HCT116 (cell line): ENCODE measurements around the gene FOXS1. TPM values are rescaled to one million over a fixed set of nuclear protein-coding genes. Genes with fewer than 3 reads are reported as not detected.

Experiments used
- ATAC-seq: fragments of 200-7000 bp; cut with Tn5 transposase; 2 replicates; pipeline ENCODE4 v1.9.1; 2020; ENCODE audit warnings: mild to moderate bottlenecking, moderate library complexity
- BruUV-seq: library from RNA; stranded (reverse); fragments of 400-500 nt; replicated peaks from 2 replicates; lab custom pipeline; 2021; lab: Mats Ljungman, UMichigan
- CTCF ChIA-PET: fragments of 300-600 bp; sonication (Branson Sonifier 250); formaldehyde crosslinking; loops from one replicate; lab custom pipeline; 2021; ENCODE audit warnings: antibody characterized with exemption; lab: Charles Lee
- POLR2A ChIA-PET: fragments of 300-600, 350-600 bp; sonication (Branson Sonifier 250); formaldehyde crosslinking; loops from one replicate; lab custom pipeline; 2021; ENCODE audit warnings: antibody characterized with exemption; lab: Charles Lee
- RAD21 ChIA-PET, 2 experiments: fragments of 300-600 bp; sonication (Branson Sonifier 250); formaldehyde crosslinking; loops; one replicate each; lab custom pipeline; 2023; ENCODE audit warnings: low total read pairs in 2 of 2; ENCODE audit not compliant: uncharacterized antibody in 2 of 2, unreplicated experiment in 2 of 2, low non-redundant PET in 1 of 2; lab: Charles Lee
- DNase-seq: peaks from one replicate; pipeline ENCODE4 v3.0.0-alpha.2; 2010; ENCODE audit warnings: low read depth, low spot score
- H2AFZ ChIP-seq: fragments of 200-600 bp; shearing (Covaris generic), sonication (generic); 2 replicates; pipeline ENCODE4 v1.6.1; 2017; ENCODE audit warnings: low read depth, mixed run types, mixed read lengths, antibody characterized with exemption, low read length; ENCODE audit not compliant: poor library complexity, severe bottlenecking
- H3K27ac ChIP-seq: 2 replicates; pipeline ENCODE4 v1.5.1; 2012; ENCODE audit warnings: low read depth, low read length
- H3K27me3 ChIP-seq: fragments of 200-600 bp; sonication (generic); 2 replicates; pipeline ENCODE4 v1.6.1; 2016; ENCODE audit warnings: mixed run types, low read length, mixed read lengths; ENCODE audit not compliant: insufficient read depth
- H3K36me3 ChIP-seq, 2 experiments: fragments of 200-500 bp in 1 of 2; fragments of 200-600 bp in 1 of 2; sonication (Bioruptor generic) in 1 of 2; sonication (generic) in 1 of 2; 2 replicates each; pipeline versions ENCODE4 v1.5.1 to v1.6.1; 2014 to 2016; ENCODE audit warnings: low read length in 2 of 2, inconsistent platforms in 1 of 2, mixed read lengths in 1 of 2, mixed run types in 1 of 2; ENCODE audit not compliant: insufficient read depth in 2 of 2, control insufficient read depth in 1 of 2
- H3K4me1 ChIP-seq, 2 experiments: fragments of 200-600 bp in 1 of 2; sonication (generic) in 1 of 2; 2 replicates each; pipeline versions ENCODE4 v1.5.1 to v1.6.1; 2012 to 2017; ENCODE audit warnings: low read length in 2 of 2, inconsistent platforms in 1 of 2, mild to moderate bottlenecking in 1 of 2, mixed read lengths in 1 of 2, mixed run types in 1 of 2, moderate library complexity in 1 of 2; ENCODE audit not compliant: insufficient read depth in 2 of 2, control insufficient read depth in 1 of 2
- H3K4me2 ChIP-seq: fragments of 200-600 bp; sonication (generic); 2 replicates; pipeline ENCODE4 v1.6.1; 2017; ENCODE audit warnings: mixed run types, low read length, mixed read lengths
- H3K4me3 ChIP-seq, 2 experiments: fragments of 200-600 bp in 1 of 2; sonication (generic) in 1 of 2; replicated peaks in 1 of 2; 2 replicates each; pipeline ENCODE4 v1.5.1; 2011 to 2016; ENCODE audit warnings: low read length in 2 of 2, control low read depth in 1 of 2, low read depth in 1 of 2, mild to moderate bottlenecking in 1 of 2, mixed read lengths in 1 of 2, mixed run types in 1 of 2
- H3K79me2 ChIP-seq: fragments of 200-600 bp; sonication (generic); 2 replicates; pipeline ENCODE4 v1.6.1; 2017; ENCODE audit warnings: mild to moderate bottlenecking, mixed run types, low read length, moderate library complexity, mixed read lengths; ENCODE audit not compliant: insufficient read depth
- H3K9ac ChIP-seq: fragments of 200-600 bp; sonication (generic); 2 replicates; pipeline ENCODE4 v1.6.1; 2016; ENCODE audit warnings: low read length, mixed read lengths
- H3K9me2 ChIP-seq: fragments of 200-600 bp; sonication (generic), shearing (Covaris generic); 2 replicates; pipeline ENCODE4 v1.6.1; 2017; ENCODE audit warnings: mixed run types, mild to moderate bottlenecking, moderate library complexity; ENCODE audit not compliant: insufficient read depth
- H3K9me3 ChIP-seq, 2 experiments: fragments of 200-500 bp in 1 of 2; fragments of 200-600 bp in 1 of 2; sonication (Bioruptor generic) in 1 of 2; sonication (generic) in 1 of 2; 2 replicates each; pipeline ENCODE4 v1.6.1; 2014 to 2017; ENCODE audit warnings: low read length in 2 of 2, mixed read lengths in 2 of 2, inconsistent platforms in 1 of 2, low read depth in 1 of 2, mild to moderate bottlenecking in 1 of 2, mixed run types in 1 of 2, moderate library complexity in 1 of 2; ENCODE audit not compliant: control insufficient read depth in 1 of 2, insufficient read depth in 1 of 2
- H4K20me1 ChIP-seq: fragments of 200-600 bp; sonication (generic), shearing (Covaris generic); 2 replicates; pipeline ENCODE4 v1.6.1; 2017; ENCODE audit warnings: mixed run types, mild to moderate bottlenecking, moderate library complexity; ENCODE audit not compliant: insufficient read depth
- POLR2AphosphoS5 ChIP-seq: IDR thresholded peaks from 2 replicates; pipeline ENCODE4 v1.6.1; 2011; ENCODE audit warnings: mild to moderate bottlenecking, low read depth, low read length, moderate library complexity
- SP1 ChIP-seq: IDR thresholded peaks from 2 replicates; pipeline ENCODE4 v1.6.1; 2012; ENCODE audit warnings: low read depth
- TCF7L2 ChIP-seq: IDR thresholded peaks from 2 replicates; pipeline ENCODE4 v1.7.0; 2011; ENCODE audit warnings: borderline replicate concordance, inconsistent platforms; ENCODE audit not compliant: insufficient read depth, insufficient read length; ENCODE audit errors: extremely low read depth
- ZBTB33 ChIP-seq: IDR thresholded peaks from 2 replicates; pipeline ENCODE4 v1.6.1; 2011; ENCODE audit warnings: mild to moderate bottlenecking, low read length, moderate library complexity; ENCODE audit not compliant: insufficient replicate concordance; ENCODE audit errors: extremely low read depth
- intact Hi-C: fragments of 100-400 bp; cut with micrococcal nuclease; formaldehyde crosslinking; loops from 2 replicates; pipeline ENCODE4 v1.10.0; 2022
- total RNA-seq: library from RNA; stranded (reverse); gene quantifications from one replicate; pipeline ENCODE4 v1.2.1, GENCODE V29; 2021; ENCODE audit not compliant: unreplicated experiment
- TF ChIP-seq, protein P1 (sequence below), 3 experiments: fragments of 200-600 bp in 1 of 3; sonication (generic) in 1 of 3; IDR thresholded peaks in 2 of 3; conservative IDR thresholded peaks in 1 of 3; 2 replicates each; pipeline ENCODE4 v1.5.1; 2012 to 2017; ENCODE audit warnings: low read depth in 2 of 3, low read length in 2 of 3, antibody characterized with exemption in 1 of 3, borderline replicate concordance in 1 of 3, control low read depth in 1 of 3, mild to moderate bottlenecking in 1 of 3, mixed read lengths in 1 of 3, mixed run types in 1 of 3, moderate library complexity in 1 of 3; ENCODE audit not compliant: insufficient read depth in 1 of 3

Gene FOXS1
- total RNA-seq, 1 experiment from 2014 or later: not detected

- H4K20me1 ChIP-seq: no peaks in the 10 kb centered on the region
- H3K79me2 ChIP-seq: no peaks in the 10 kb centered on the region
- intact Hi-C loops: no loop called here
- no TSS peak for BruUV-seq
- ATAC-seq: 0 out of 2 replicates have a peak, but pooled peaks have one; percentile 26
- TF ChIP-seq TCF7L2 (no peak), POLR2AphosphoS5 (peak; percentile 12; the same call in 1 of the 2 replicates), ZBTB33 (no peak), SP1 (peak; percentile 20)
- TF ChIP-seq, protein P1, sequence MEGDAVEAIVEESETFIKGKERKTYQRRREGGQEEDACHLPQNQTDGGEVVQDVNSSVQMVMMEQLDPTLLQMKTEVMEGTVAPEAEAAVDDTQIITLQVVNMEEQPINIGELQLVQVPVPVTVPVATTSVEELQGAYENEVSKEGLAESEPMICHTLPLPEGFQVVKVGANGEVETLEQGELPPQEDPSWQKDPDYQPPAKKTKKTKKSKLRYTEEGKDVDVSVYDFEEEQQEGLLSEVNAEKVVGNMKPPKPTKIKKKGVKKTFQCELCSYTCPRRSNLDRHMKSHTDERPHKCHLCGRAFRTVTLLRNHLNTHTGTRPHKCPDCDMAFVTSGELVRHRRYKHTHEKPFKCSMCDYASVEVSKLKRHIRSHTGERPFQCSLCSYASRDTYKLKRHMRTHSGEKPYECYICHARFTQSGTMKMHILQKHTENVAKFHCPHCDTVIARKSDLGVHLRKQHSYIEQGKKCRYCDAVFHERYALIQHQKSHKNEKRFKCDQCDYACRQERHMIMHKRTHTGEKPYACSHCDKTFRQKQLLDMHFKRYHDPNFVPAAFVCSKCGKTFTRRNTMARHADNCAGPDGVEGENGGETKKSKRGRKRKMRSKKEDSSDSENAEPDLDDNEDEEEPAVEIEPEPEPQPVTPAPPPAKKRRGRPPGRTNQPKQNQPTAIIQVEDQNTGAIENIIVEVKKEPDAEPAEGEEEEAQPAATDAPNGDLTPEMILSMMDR (IDR thresholded peaks at IDR 0.05 in 2 of 3, conservative IDR thresholded peaks at IDR 0.05 in 1 of 3; ENCODE audit: borderline replicate concordance in 1 of 3, insufficient read depth in 1 of 3, low read depth in 2 of 3, low read length in 2 of 3): no peak
- no peaks in the 10 kb centered on the region for H3K9me2 ChIP-seq
- ChIA-PET RAD21 (no interaction called here), CTCF (interaction anchor here (2.3 kb wide), 1 partner anchor 11 kb away, joined by 11 read pairs; no protein-coding TSS in a partner anchor), POLR2A (no interaction called here)
- no peak overlapping the region for H2AFZ ChIP-seq
- H3K4me2 ChIP-seq: peak overlapping the region; percentile 27
- H3K9me3 ChIP-seq: no peaks in the 10 kb centered on the region
- H3K4me3 ChIP-seq: no peak overlapping the region
- no peak overlapping the region; the same call in 1 of the 2 replicates for H3K27ac ChIP-seq
- H3K4me1 ChIP-seq: peaks cover 16 to 44% of the 10 kb centered on the region in 2 experiments
- no peaks in the 10 kb centered on the region for H3K27me3 ChIP-seq
- no peak for DNase-seq
- H3K9ac ChIP-seq: no peak overlapping the region
- no peaks in the 10 kb centered on the region for H3K36me3 ChIP-seq
These were observed 3.5 kb downstream of the FOXS1 start for GRCh38 chr20:31841928-31842327.
